ENCODE results near the gene NSDHL. TPM values are rescaled to one million over a fixed set of nuclear protein-coding genes. Genes with fewer than 3 reads are reported as not detected.

NSDHL gene
- total and polyA plus RNA-seq, 3 donors from 2014 or later = 14.6 to 20.0 (median 17.9) TPM

GRCh38 chrX:152898442-152898841, 67.6 kb downstream of the NSDHL start:
- Histone ChIP-seq H3K27me3 (no peaks in the 10 kb centered on the region), H3K27ac (no peak overlapping the region), H3K9me3 (no peaks in the 10 kb centered on the region), H3K4me1 (no peaks in the 10 kb centered on the region), H3K4me3 (no peak overlapping the region), H3K36me3 (ENCODE audit: low read depth, missing control alignments) (no peaks in the 10 kb centered on the region)
- DNase-seq = no peak
- TF ChIP-seq POLR2A (IDR thresholded peaks at IDR 0.05) = no peak
- no peak for TF ChIP-seq CTCF (IDR thresholded peaks at IDR 0.05)
- WGBS, 2 donors = 66% methylated on average over 10 of the region's 10 CpGs; no CpG with 5 or more reads in 1 of the 2 donors
- intact Hi-C loops (cut with DNase I; ENCODE audit: low total_unique reads) = no loop called here

- TF ChIP-seq POLR2A (IDR thresholded peaks at IDR 0.05) (no peak), CTCF (IDR thresholded peaks at IDR 0.05) (no peak)
- DNase-seq = no peak
- no peak overlapping the region for H3K27ac ChIP-seq
- intact Hi-C loops (cut with DNase I; ENCODE audit: low total_unique reads) = no loop called here
- 96 to 98% methylated on average over 3 to 12 of the region's 16 CpGs for WGBS, 2 donors
- no peaks in the 10 kb centered on the region for H3K4me1 ChIP-seq
- no peaks in the 10 kb centered on the region for H3K27me3 ChIP-seq
- H3K4me3 ChIP-seq = no peak overlapping the region
- H3K9me3 ChIP-seq = no peaks in the 10 kb centered on the region
- no peaks in the 10 kb centered on the region for H3K36me3 ChIP-seq (ENCODE audit: low read depth, missing control alignments)
These were observed 68.4 kb downstream of the NSDHL start for GRCh38 chrX:152899111-152899873.

- WGBS, 2 donors = 70 to 83% methylated on average over 2 to 11 of the region's 12 CpGs
- Histone ChIP-seq H3K36me3 (ENCODE audit: low read depth, missing control alignments) (no peaks in the 10 kb centered on the region), H3K27me3 (no peaks in the 10 kb centered on the region), H3K27ac (no peak overlapping the region), H3K4me1 (no peaks in the 10 kb centered on the region), H3K4me3 (no peak overlapping the region), H3K9me3 (no peaks in the 10 kb centered on the region)
- TF ChIP-seq POLR2A (IDR thresholded peaks at IDR 0.05) (no peak), CTCF (IDR thresholded peaks at IDR 0.05) (no peak)
- DNase-seq = no peak
- intact Hi-C loops (cut with DNase I; ENCODE audit: low total_unique reads) = no loop called here
These were observed 69.2 kb downstream of the NSDHL start for GRCh38 chrX:152899874-152900719.

GRCh38 chrX:152900937-152901445, 70.1 kb downstream of the NSDHL start:
- Histone ChIP-seq H3K9me3 (no peaks in the 10 kb centered on the region), H3K4me3 (no peak overlapping the region), H3K4me1 (no peaks in the 10 kb centered on the region), H3K36me3 (ENCODE audit: low read depth, missing control alignments) (no peaks in the 10 kb centered on the region), H3K27ac (no peak overlapping the region), H3K27me3 (no peaks in the 10 kb centered on the region)
- intact Hi-C loops (cut with DNase I; ENCODE audit: low total_unique reads) = no loop called here
- TF ChIP-seq CTCF (IDR thresholded peaks at IDR 0.05) (no peak), POLR2A (IDR thresholded peaks at IDR 0.05) (no peak)
- WGBS, 2 donors = 90 to 91% methylated on average over 8 of the region's 8 CpGs
- DNase-seq = no peak

All from testis (tissue), 3 donors.